ENCODE results near the gene FNTB.

Gene FNTB

GRCh38 chr14:64960762-64961276 lies 25.9 kb upstream of the FNTB start:
- TF ChIP-seq CTCF (IDR thresholded peaks at IDR 0.05; ENCODE audit: borderline replicate concordance, extremely low read depth, low read length, poor library complexity, severe bottlenecking): peak; percentile 21
- TF ChIP-seq EZH2 (IDR thresholded peaks at IDR 0.05; ENCODE audit: borderline replicate concordance, low read depth, low read length, severe bottlenecking): no peak
- H3K4me1 ChIP-seq (ENCODE audit: insufficient read depth, low read length): no peaks in the 10 kb centered on the region
- DNase-seq (no peak), ATAC-seq (ENCODE audit: insufficient read depth, low read depth) (peak; percentile 28; the same call in 1 of the 3 replicates)
- H3K27me3 ChIP-seq (ENCODE audit: insufficient read depth, low read length, poor library complexity): no peaks in the 10 kb centered on the region
- H3K36me3 ChIP-seq (ENCODE audit: insufficient read depth, low read length): peaks cover 11% of the 10 kb centered on the region
- H3K4me3 ChIP-seq (ENCODE audit: low read depth in 1 of 2, low read length in 2 of 2): no peak overlapping the region
- no peaks in the 10 kb centered on the region for H3K9me3 ChIP-seq (ENCODE audit: insufficient read depth, low read length, severe bottlenecking)
- no peak overlapping the region for H3K4me2 ChIP-seq (ENCODE audit: insufficient read depth, low read length)
- H3K79me2 ChIP-seq (ENCODE audit: insufficient read depth, low read length): no peaks in the 10 kb centered on the region
- H2AFZ ChIP-seq (ENCODE audit: low read depth, low read length): no peak overlapping the region
- H3K9ac ChIP-seq (ENCODE audit: low read depth, low read length): no peak overlapping the region
- peaks cover 21% of the 10 kb centered on the region; the same call in 1 of the 2 replicates for H4K20me1 ChIP-seq (ENCODE audit: insufficient read depth, low read length)
- H3K27ac ChIP-seq (ENCODE audit: low read length): no peak overlapping the region

GRCh38 chr14:64963611-64964010 lies 23.1 kb upstream of the FNTB start:
- H3K36me3 ChIP-seq (ENCODE audit: insufficient read depth, low read length): peaks cover 7% of the 10 kb centered on the region; the same call in 1 of the 2 replicates
- ATAC-seq (ENCODE audit: insufficient read depth, low read depth) (no peak), DNase-seq (no peak)
- TF ChIP-seq CTCF (IDR thresholded peaks at IDR 0.05; ENCODE audit: borderline replicate concordance, extremely low read depth, low read length, poor library complexity, severe bottlenecking): peak; percentile 21
- no peak for TF ChIP-seq EZH2 (IDR thresholded peaks at IDR 0.05; ENCODE audit: borderline replicate concordance, low read depth, low read length, severe bottlenecking)
- H3K4me3 ChIP-seq (ENCODE audit: low read depth in 1 of 2, low read length in 2 of 2): no peak overlapping the region
- H3K27ac ChIP-seq (ENCODE audit: low read length): no peak overlapping the region
- H3K9ac ChIP-seq (ENCODE audit: low read depth, low read length): no peak overlapping the region
- H4K20me1 ChIP-seq (ENCODE audit: insufficient read depth, low read length): peaks cover 20% of the 10 kb centered on the region; the same call in 1 of the 2 replicates
- H2AFZ ChIP-seq (ENCODE audit: low read depth, low read length): no peak overlapping the region
- 0 out of 2 replicates have a peak, but pooled peaks cover under 1% of the 10 kb centered on the region for H3K4me1 ChIP-seq (ENCODE audit: insufficient read depth, low read length)
- no peaks in the 10 kb centered on the region for H3K9me3 ChIP-seq (ENCODE audit: insufficient read depth, low read length, severe bottlenecking)
- H3K79me2 ChIP-seq (ENCODE audit: insufficient read depth, low read length): no peaks in the 10 kb centered on the region
- H3K4me2 ChIP-seq (ENCODE audit: insufficient read depth, low read length): no peak overlapping the region
- no peaks in the 10 kb centered on the region for H3K27me3 ChIP-seq (ENCODE audit: insufficient read depth, low read length, poor library complexity)

- 0 out of 2 replicates have a peak, but pooled peaks cover 3% of the 10 kb centered on the region for H3K36me3 ChIP-seq (ENCODE audit: insufficient read depth, low read length)
- H4K20me1 ChIP-seq (ENCODE audit: insufficient read depth, low read length): peaks cover 9% of the 10 kb centered on the region; the same call in 1 of the 2 replicates
- H2AFZ ChIP-seq (ENCODE audit: low read depth, low read length): no peak overlapping the region
- no peak overlapping the region for H3K4me2 ChIP-seq (ENCODE audit: insufficient read depth, low read length)
- no peak overlapping the region for H3K9ac ChIP-seq (ENCODE audit: low read depth, low read length)
- DNase-seq (no peak), ATAC-seq (ENCODE audit: insufficient read depth, low read depth) (no peak)
- no peak for TF ChIP-seq EZH2 (IDR thresholded peaks at IDR 0.05; ENCODE audit: borderline replicate concordance, low read depth, low read length, severe bottlenecking)
- TF ChIP-seq CTCF (IDR thresholded peaks at IDR 0.05; ENCODE audit: borderline replicate concordance, extremely low read depth, low read length, poor library complexity, severe bottlenecking): no peak
- no peaks in the 10 kb centered on the region for H3K79me2 ChIP-seq (ENCODE audit: insufficient read depth, low read length)
- H3K27me3 ChIP-seq (ENCODE audit: insufficient read depth, low read length, poor library complexity): no peaks in the 10 kb centered on the region
- H3K27ac ChIP-seq (ENCODE audit: low read length): no peak overlapping the region
- no peaks in the 10 kb centered on the region for H3K9me3 ChIP-seq (ENCODE audit: insufficient read depth, low read length, severe bottlenecking)
- peaks cover 9% of the 10 kb centered on the region; the same call in 1 of the 2 replicates for H3K4me1 ChIP-seq (ENCODE audit: insufficient read depth, low read length)
- no peak overlapping the region for H3K4me3 ChIP-seq (ENCODE audit: low read depth in 1 of 2, low read length in 2 of 2)
These were observed 21.2 kb upstream of the FNTB start for GRCh38 chr14:64965356-64966000.

Measured in DND-41 (cell line).